Lower leg skin (tissue), 4 donors: ENCODE results near the gene ZNF722. TPM values are rescaled to one million over a fixed set of nuclear protein-coding genes. Genes with fewer than 3 reads are reported as not detected.

ENCODE experiments used
- DNase-seq, 2 donors: peaks; one replicate each; pipeline ENCODE4 v3.0.0-alpha.2; 2019; ENCODE audit warnings: low spot score in 2 of 2
- H3K4me3 ChIP-seq: fragments of 200-600 bp; sonication (generic); 2 replicates; pipeline ENCODE4 v1.5.1; 2017; ENCODE audit warnings: mild to moderate bottlenecking, low read depth; ENCODE audit not compliant: poor library complexity, severe bottlenecking
- POLR2A ChIP-seq, 2 donors: fragments of 450-650 bp; IDR thresholded peaks; one replicate each; pipeline ENCODE4 v1.6.1; 2016 to 2017; ENCODE audit warnings: antibody characterized with exemption in 2 of 2, mild to moderate bottlenecking in 1 of 2, moderate library complexity in 1 of 2
- WGBS, 2 donors: methylation state at CpG; one replicate each; pipeline ENCODE4 v1.1.5; 2018; 5-methylcytosine and 5-hydroxymethylcytosine counted together
- intact Hi-C: fragments of 100-400 bp; cut with DNase I; formaldehyde crosslinking; loops from one replicate; pipeline ENCODE4 v1.15.0; 2023; ENCODE audit warnings: low total_unique reads
- total RNA-seq, 4 donors: library from RNA; depleted of rRNA; stranded (reverse); fragments of >200 nt; gene quantifications; one replicate each; pipeline ENCODE4 v1.1.0, GENCODE V29; 2016
- TF ChIP-seq, protein P1 (sequence below), 3 donors: fragments of 450-650 bp; IDR thresholded peaks; one replicate each; pipeline ENCODE4 v1.5.1; 2016; ENCODE audit warnings: antibody characterized with exemption in 3 of 3, mild to moderate bottlenecking in 3 of 3, moderate library complexity in 2 of 3

Gene ZNF722
- total RNA-seq, 4 donors from 2014 or later = not detected

DNA sequence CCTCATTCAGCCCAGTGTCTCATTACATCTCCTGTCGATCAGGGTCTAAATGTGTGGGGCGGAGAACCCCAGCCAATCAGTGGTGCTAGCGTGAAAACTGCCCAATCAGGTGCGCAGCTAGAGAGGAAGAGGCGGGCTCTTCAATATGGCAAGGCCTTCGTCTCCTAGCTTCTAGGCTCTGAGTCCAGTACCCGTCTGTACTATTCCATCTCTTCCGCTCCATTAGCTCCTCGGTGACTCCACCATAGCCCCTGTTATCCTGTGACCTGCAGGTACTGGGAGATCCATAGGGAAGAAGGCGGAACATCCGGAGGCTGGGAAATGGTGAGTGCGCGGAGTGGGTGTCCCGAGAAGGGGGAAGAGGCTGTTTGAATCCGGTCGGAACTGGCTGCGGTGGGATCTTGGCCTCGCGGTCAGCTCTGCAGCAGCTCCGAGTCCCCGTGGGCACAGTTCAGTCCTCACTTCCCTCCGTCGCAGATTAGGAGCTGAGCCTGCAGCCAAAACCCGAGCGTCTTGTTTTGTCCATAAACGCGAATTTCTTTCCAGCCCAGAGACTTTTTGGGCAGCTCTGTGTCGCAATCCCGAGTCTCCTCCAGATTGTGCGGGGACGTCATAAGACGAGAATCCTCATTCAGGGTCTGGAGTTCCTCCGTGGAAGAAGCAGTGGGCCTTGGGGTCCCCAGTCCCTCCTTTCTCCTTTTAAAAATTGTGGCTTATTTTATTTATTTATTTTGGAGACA lies 46.8 kb downstream of the ZNF722 start, which contains the start of gene ZNF727:
TSS of gene ZNF727 (plus strand) at position 134 of the 740 bp plus-strand sequence. CDS start at position 322, 188 bp downstream.
- intact Hi-C loops = no loop called here
- 8 to 10% methylated on average over 33 of the region's 33 CpGs for WGBS, 2 donors
- TF ChIP-seq, protein P1, sequence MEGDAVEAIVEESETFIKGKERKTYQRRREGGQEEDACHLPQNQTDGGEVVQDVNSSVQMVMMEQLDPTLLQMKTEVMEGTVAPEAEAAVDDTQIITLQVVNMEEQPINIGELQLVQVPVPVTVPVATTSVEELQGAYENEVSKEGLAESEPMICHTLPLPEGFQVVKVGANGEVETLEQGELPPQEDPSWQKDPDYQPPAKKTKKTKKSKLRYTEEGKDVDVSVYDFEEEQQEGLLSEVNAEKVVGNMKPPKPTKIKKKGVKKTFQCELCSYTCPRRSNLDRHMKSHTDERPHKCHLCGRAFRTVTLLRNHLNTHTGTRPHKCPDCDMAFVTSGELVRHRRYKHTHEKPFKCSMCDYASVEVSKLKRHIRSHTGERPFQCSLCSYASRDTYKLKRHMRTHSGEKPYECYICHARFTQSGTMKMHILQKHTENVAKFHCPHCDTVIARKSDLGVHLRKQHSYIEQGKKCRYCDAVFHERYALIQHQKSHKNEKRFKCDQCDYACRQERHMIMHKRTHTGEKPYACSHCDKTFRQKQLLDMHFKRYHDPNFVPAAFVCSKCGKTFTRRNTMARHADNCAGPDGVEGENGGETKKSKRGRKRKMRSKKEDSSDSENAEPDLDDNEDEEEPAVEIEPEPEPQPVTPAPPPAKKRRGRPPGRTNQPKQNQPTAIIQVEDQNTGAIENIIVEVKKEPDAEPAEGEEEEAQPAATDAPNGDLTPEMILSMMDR (IDR thresholded peaks at IDR 0.05) = no peak
- no peak for TF ChIP-seq POLR2A (IDR thresholded peaks at IDR 0.05)
- peak in 1 of 2 donors; percentile 40 for DNase-seq
- H3K4me3 ChIP-seq = peak within 1 kb of the TSS; percentile 17

DNA sequence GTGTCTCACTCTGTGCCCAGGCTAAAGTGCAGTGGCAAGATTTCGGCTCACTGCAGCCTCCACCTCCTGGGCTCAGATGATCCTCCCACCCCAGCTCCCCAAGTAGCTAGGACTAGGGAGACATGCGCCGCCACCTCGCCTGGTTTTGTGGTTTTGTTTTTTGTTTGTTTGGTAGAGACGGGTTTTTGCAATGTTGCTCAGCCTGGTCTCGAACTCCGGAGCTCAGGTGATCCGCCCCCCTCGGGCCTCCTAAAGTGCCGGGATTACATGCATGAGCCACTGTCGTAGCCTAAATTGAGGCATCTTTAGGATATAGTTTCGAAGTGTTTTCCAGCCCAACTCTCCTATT lies 47.4 kb downstream of the ZNF722 start:
- intact Hi-C loops = no loop called here
- peak overlapping the region; percentile 17 for H3K4me3 ChIP-seq
- 16 to 27% methylated on average over 12 of the region's 12 CpGs for WGBS, 2 donors
- no peak for TF ChIP-seq POLR2A (IDR thresholded peaks at IDR 0.05)
- TF ChIP-seq, protein P1 (IDR thresholded peaks at IDR 0.05) = no peak
- DNase-seq = no peak

Other genes with a start within 250 kb of the ZNF722 start
- 1 to 10 TPM in 3 of 4 donors, not detected in 1; 1.5 to 2.1 (median 1.9) TPM for gene ZNF727, start 46.6 kb downstream of the ZNF722 start, total RNA-seq
- not detected for gene ZNF735, start 208.4 kb downstream of the ZNF722 start, total RNA-seq
- gene ZNF679, start 229.6 kb downstream of the ZNF722 start, total RNA-seq = not detected